NCI-H524 (cell line): ENCODE measurements around the gene NR1H3.
"Not testable (repeated sequence)": the region's sequence is repeated elsewhere in the genome, so short reads cannot be mapped to it uniquely, and the experiment has no call there.

Experiments used
- DNase-seq, 2 experiments: peaks; one replicate each; lab custom pipeline; 2025; lab: John Stamatoyannopoulos, UW

Gene NR1H3

GRCh38 chr11:47257517-47258316, at the start of gene NR1H3:
NR1H3 (plus strand) TSS chr11:47257996; CDS start chr11:47259217, 1,221 bp downstream.
- DNase-seq = peak in 1 of 2 experiments; percentile 26

- DNase-seq = not testable (repeated sequence)
Observed at GRCh38 chr11:47208008-47208552, 49.7 kb upstream of the NR1H3 start.

- no peak for DNase-seq
Observed at GRCh38 chr11:47208628-47209027, 49.2 kb upstream of the NR1H3 start.

- no peak for DNase-seq
Observed at GRCh38 chr11:47212938-47213337, 44.9 kb upstream of the NR1H3 start.

- peak; percentile 65 to 84 for DNase-seq
Observed at GRCh38 chr11:47213950-47214565, 43.7 kb upstream of the NR1H3 start.

- peak in 1 of 2 experiments; percentile 41 for DNase-seq
Observed at GRCh38 chr11:47215366-47215910, 42.4 kb upstream of the NR1H3 start.

GRCh38 chr11:47216121-47216798, 41.5 kb upstream of the NR1H3 start:
- peak in 1 of 2 experiments; percentile 48 for DNase-seq

GRCh38 chr11:47220401-47220821, 37.4 kb upstream of the NR1H3 start:
- no peak for DNase-seq

- no peak for DNase-seq
Observed at GRCh38 chr11:47222696-47223095, 35.1 kb upstream of the NR1H3 start.

GRCh38 chr11:47225552-47226400, 32.0 kb upstream of the NR1H3 start:
- no peak for DNase-seq

- no peak for DNase-seq
Observed at GRCh38 chr11:47229161-47229560, 28.6 kb upstream of the NR1H3 start.

- no peak for DNase-seq
Observed at GRCh38 chr11:47233051-47233450, 24.7 kb upstream of the NR1H3 start.

GRCh38 chr11:47233989-47234668, 23.7 kb upstream of the NR1H3 start:
- no peak for DNase-seq

- DNase-seq = no peak
Observed at GRCh38 chr11:47234669-47235100, 23.1 kb upstream of the NR1H3 start.

GRCh38 chr11:47235163-47235562, 22.6 kb upstream of the NR1H3 start:
- no peak for DNase-seq

- DNase-seq = peak in 1 of 2 experiments; percentile 73
Observed at GRCh38 chr11:47236482-47236881, 21.3 kb upstream of the NR1H3 start.

- DNase-seq = no peak
Observed at GRCh38 chr11:47239852-47240251, 17.9 kb upstream of the NR1H3 start.

- no peak for DNase-seq
Observed at GRCh38 chr11:47241841-47242301, 15.9 kb upstream of the NR1H3 start.

- DNase-seq = no peak
Observed at GRCh38 chr11:47242596-47243192, 15.1 kb upstream of the NR1H3 start.

- DNase-seq = no peak
Observed at GRCh38 chr11:47243454-47243853, 14.3 kb upstream of the NR1H3 start.
